GM23248 (cell line): ENCODE results near the gene TNNT1.

Experiments used
- EZH2 ChIP-seq: fragments of 200-600 bp; sonication (generic); IDR thresholded peaks from 2 replicates; pipeline ENCODE4 v1.6.1; 2018; ENCODE audit warnings: antibody characterized with exemption, mild to moderate bottlenecking; ENCODE audit not compliant: insufficient read depth, poor library complexity, severe bottlenecking
- EZH2phosphoT487 ChIP-seq: fragments of 200-600 bp; sonication (generic); IDR thresholded peaks from 2 replicates; pipeline ENCODE4 v1.6.1; 2018; ENCODE audit warnings: antibody characterized with exemption, moderate library complexity, mild to moderate bottlenecking, low read depth; ENCODE audit not compliant: insufficient read depth

DNA sequence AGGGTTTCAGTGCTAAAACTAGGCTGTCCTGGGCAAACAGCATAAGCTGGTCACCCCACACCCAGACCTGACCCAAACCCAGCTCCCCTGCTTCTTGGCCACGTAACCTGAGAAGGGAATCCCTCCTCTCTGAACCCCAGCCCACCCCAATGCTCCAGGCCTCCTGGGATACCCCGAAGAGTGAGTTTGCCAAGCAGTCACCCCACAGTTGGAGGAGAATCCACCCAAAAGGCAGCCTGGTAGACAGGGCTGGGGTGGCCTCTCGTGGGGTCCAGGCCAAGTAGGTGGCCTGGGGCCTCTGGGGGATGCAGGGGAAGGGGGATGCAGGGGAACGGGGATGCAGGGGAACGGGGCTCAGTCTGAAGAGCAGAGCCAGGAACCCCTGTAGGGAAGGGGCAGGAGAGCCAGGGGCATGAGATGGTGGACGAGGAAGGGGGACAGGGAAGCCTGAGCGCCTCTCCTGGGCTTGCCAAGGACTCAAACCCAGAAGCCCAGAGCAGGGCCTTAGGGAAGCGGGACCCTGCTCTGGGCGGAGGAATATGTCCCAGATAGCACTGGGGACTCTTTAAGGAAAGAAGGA is 34.4 kb downstream of the TNNT1 start:
- no peak for TF ChIP-seq EZH2phosphoT487
- no peak for TF ChIP-seq EZH2
